ENCODE results near the gene CA11. TPM values are rescaled to one million over a fixed set of nuclear protein-coding genes. Genes with fewer than 3 reads are reported as not detected.

Gene CA11
- total RNA-seq, 2 experiments from 2014 or later, result 12.0 to 14.9 TPM

DNA sequence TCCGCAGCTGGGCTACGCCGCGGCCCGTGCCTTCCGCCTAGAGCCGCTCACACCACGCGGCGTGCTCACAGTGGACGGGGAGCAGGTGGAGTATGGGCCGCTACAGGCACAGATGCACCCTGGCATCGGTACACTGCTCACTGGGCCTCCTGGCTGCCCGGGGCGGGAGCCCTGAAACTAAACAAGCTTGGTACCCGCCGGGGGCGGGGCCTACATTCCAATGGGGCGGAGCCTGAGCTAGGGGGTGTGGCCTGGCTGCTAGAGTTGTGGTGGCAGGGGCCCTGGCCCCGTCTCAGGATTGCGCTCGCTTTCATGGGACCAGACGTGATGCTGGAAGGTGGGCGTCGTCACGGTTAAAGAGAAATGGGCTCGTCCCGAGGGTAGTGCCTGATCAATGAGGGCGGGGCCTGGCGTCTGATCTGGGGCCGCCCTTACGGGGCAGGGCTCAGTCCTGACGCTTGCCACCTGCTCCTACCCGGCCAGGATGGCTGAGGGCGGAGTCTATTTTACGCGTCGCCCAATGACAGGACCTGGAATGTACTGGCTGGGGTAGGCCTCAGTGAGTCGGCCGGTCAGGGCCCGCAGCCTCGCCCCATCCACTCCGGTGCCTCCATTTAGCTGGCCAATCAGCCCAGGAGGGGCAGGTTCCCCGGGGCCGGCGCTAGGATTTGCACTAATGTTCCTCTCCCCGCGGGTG lies 16.2 kb downstream of the CA11 start:
- Mint-ChIP-seq H3K36me3 (ENCODE audit: low read depth) (peaks cover 2% of the 10 kb centered on the region), H3K27me3 (ENCODE audit: low read depth) (no peaks in the 10 kb centered on the region), H3K27ac (no peak overlapping the region), H3K4me3 (no peak overlapping the region), H3K9me3 (no peaks in the 10 kb centered on the region), H3K4me1 (ENCODE audit: low read depth) (peaks cover 43% of the 10 kb centered on the region)
- no peak for DNase-seq
- intact Hi-C loops (cut with micrococcal nuclease), result no loop called here
- CTCF ChIA-PET, result no interaction called here

DNA sequence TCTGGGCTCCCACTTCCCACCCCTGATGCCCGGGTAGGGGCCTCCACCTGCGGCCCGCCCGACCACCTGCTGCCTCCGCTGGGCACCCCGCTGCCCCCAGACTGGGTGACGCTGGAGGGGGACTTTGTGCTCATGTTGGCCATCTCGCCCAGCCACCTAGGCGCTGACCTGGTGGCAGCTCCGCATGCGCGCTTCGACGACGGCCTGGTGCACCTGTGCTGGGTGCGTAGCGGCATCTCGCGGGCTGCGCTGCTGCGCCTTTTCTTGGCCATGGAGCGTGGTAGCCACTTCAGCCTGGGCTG lies 16.7 kb downstream of the CA11 start:
- Mint-ChIP-seq H3K36me3 (ENCODE audit: low read depth) (peaks cover 2% of the 10 kb centered on the region), H3K4me3 (no peak overlapping the region), H3K4me1 (ENCODE audit: low read depth) (peaks cover 43% of the 10 kb centered on the region), H3K9me3 (no peaks in the 10 kb centered on the region), H3K27me3 (ENCODE audit: low read depth) (no peaks in the 10 kb centered on the region), H3K27ac (no peak overlapping the region)
- intact Hi-C loops (cut with micrococcal nuclease), result no loop called here
- no peak for DNase-seq
- CTCF ChIA-PET, result no interaction called here

DNA sequence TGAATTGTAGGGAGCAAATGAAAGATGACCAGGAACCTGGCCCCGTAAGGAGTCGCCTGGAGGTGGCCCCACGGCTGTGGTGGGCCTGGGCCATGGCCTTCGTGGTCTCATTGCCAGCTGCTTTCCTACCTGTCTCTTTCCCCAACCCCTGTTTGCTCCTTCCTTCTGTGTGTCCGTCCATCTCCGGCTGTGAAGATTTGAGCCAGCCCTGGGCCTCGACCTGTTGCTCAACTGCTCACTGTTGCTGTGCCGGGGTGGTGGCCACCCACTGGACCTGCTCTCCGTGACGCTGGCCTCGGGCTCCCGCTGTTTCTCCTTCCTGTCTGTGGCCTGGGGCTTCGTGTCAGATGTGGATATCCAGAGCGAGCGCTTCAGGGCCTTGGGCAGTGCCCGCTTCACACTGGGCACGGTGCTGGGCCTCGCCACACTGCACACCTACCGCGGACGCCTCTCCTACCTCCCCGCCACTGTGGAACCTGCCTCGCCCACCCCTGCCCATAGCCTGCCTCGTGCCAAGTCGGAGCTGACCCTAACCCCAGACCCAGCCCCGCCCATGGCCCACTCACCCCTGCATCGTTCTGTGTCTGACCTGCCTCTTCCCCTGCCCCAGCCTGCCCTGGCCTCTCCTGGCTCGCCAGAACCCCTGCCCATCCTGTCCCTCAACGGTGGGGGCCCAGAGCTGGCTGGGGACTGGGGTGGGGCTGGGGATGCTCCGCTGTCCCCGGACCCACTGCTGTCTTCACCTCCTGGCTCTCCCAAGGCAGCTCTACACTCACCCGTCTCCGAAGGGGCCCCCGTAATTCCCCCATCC lies 17.3 kb downstream of the CA11 start:
- CTCF ChIA-PET, result interaction anchor here (0.6 kb wide), 1 partner anchor 220 kb away, joined by 4 read pairs; no protein-coding TSS in a partner anchor
- H3K4me3 Mint-ChIP-seq, result no peak overlapping the region
- H3K9me3 Mint-ChIP-seq, result no peaks in the 10 kb centered on the region
- intact Hi-C loops (cut with micrococcal nuclease), result no loop called here
- no peak for DNase-seq
- peaks cover 42% of the 10 kb centered on the region for H3K4me1 Mint-ChIP-seq (ENCODE audit: low read depth)
- H3K36me3 Mint-ChIP-seq (ENCODE audit: low read depth), result peaks cover 4% of the 10 kb centered on the region
- no peak overlapping the region for H3K27ac Mint-ChIP-seq
- H3K27me3 Mint-ChIP-seq (ENCODE audit: low read depth), result no peaks in the 10 kb centered on the region

DNA sequence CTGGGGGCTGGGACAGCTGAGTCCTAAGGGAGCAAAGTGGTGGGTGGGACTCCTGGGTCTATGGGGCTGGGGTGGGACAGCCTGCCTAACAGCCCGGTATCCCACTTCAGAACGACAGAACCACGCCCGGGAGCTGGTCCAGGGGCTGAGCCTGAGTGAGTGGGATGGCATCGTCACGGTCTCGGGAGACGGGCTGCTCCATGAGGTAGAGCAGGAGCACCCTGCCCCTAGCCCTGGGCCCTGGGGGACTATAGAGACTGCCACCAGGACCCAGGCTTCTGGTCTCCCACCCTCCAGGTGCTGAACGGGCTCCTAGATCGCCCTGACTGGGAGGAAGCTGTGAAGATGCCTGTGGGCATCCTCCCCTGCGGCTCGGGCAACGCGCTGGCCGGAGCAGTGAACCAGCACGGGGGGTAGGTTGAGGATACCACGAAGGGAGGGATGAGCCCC lies 18.1 kb downstream of the CA11 start:
- CTCF ChIA-PET, result interaction anchor here (0.6 kb wide), 1 partner anchor 221 kb away, joined by 4 read pairs; no protein-coding TSS in a partner anchor
- H3K9me3 Mint-ChIP-seq, result no peaks in the 10 kb centered on the region
- H3K36me3 Mint-ChIP-seq (ENCODE audit: low read depth), result peaks cover 9% of the 10 kb centered on the region

DNA sequence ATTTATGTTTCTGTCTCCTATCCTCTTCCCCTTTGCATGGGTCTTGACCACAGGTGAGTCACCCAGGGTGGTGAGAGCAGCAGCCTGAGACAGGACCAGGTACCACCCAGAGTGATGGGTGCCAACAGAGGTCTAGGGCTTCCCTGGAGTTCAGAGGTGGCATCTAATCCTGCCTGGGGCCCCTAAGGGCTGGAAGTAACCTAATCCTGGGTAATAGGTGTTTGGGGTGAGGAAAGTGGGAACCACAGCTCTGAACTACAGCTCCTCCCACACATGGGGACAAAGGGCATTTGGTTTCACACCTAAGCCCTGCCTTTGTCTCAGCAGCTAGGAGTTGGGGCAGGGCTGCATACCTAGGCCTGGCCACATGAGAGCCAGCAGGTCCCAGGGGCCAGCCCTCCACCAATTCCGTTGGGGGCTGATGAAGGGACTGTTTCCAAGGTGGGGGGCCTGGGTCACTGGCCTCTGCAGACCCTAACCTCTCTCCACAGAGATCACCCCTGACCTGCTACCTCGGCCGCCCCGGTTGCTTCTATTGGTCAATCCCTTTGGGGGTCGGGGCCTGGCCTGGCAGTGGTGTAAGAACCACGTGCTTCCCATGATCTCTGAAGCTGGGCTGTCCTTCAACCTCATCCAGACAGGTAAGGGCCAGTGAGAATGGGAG lies 18.7 kb downstream of the CA11 start:
- Mint-ChIP-seq H3K4me3 (no peak overlapping the region), H3K9me3 (no peaks in the 10 kb centered on the region), H3K27me3 (ENCODE audit: low read depth) (no peaks in the 10 kb centered on the region), H3K36me3 (ENCODE audit: low read depth) (peaks cover 11% of the 10 kb centered on the region), H3K4me1 (ENCODE audit: low read depth) (peaks cover 39% of the 10 kb centered on the region), H3K27ac (no peak overlapping the region)
- DNase-seq, result no peak
- intact Hi-C loops (cut with micrococcal nuclease), result no loop called here
- CTCF ChIA-PET, result no interaction called here

More for the DNA sequence above, 18.1 kb downstream of the CA11 start:
- no peak overlapping the region for H3K27ac Mint-ChIP-seq
- no peak for DNase-seq
- H3K4me3 Mint-ChIP-seq, result no peak overlapping the region
- no peaks in the 10 kb centered on the region for H3K27me3 Mint-ChIP-seq (ENCODE audit: low read depth)
- intact Hi-C loops (cut with micrococcal nuclease), result no loop called here
- peaks cover 39% of the 10 kb centered on the region for H3K4me1 Mint-ChIP-seq (ENCODE audit: low read depth)

DNA sequence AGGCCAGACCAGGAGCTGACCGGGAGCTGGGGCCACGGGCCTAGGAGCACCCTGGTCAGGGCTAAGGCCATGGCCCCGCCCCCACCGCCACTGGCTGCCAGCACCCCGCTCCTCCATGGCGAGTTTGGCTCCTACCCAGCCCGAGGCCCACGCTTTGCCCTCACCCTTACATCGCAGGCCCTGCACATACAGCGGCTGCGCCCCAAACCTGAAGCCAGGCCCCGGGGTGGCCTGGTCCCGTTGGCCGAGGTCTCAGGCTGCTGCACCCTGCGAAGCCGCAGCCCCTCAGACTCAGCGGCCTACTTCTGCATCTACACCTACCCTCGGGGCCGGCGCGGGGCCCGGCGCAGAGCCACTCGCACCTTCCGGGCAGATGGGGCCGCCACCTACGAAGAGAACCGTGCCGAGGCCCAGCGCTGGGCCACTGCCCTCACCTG lies 20.1 kb downstream of the CA11 start:
- peaks cover 43% of the 10 kb centered on the region for H3K4me1 Mint-ChIP-seq (ENCODE audit: low read depth)
- H3K9me3 Mint-ChIP-seq, result no peaks in the 10 kb centered on the region
- peaks cover 18% of the 10 kb centered on the region for H3K36me3 Mint-ChIP-seq (ENCODE audit: low read depth)
- intact Hi-C loops (cut with micrococcal nuclease), result no loop called here
- no peak overlapping the region for H3K4me3 Mint-ChIP-seq
- H3K27ac Mint-ChIP-seq, result no peak overlapping the region
- no peak for DNase-seq
- CTCF ChIA-PET, result no interaction called here
- no peaks in the 10 kb centered on the region for H3K27me3 Mint-ChIP-seq (ENCODE audit: low read depth)

DNA sequence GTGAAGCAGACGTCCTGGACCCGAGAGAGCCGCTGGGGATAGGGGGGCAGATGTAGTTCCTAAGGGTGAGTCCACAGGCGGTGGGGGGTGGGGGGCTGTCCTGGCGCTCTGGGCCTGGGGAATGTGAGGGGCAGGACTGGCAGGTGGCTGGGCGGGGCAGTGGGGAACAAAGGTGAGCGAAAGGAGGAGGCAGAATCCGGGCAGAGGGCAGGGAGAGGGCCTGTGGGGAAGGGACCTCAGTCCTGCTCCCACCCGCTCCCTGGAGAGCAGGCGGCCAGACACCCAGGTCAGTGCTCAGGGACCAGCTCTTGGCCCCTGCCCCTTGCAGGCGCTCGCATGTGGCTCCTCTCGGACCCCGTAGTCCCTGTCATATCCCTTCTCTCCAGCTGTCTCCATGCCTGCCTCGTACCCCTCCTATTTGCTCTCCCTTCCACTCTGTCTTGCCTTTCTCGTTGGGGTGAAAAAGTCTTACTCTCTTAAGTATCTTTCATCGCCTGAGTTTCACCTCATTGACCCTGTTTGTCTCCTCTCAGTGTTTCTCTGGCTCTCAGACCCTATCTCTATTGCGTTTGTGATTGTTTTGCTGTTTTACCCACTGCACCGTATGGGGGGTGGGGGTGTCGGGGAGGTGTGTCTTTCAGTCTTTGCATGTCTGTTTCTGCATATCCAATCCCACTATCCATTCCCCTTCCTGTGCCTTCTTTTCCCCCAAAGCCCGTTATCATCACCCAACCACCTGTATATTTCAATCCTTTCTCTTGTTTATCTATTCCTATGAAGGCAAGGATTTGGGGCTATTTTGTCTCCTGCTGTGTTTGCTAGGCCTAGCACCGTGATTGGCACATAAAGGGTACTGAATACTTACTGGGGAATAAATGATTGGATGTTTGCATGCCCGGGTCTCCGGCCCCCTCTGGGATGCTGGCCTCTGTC lies 20.9 kb downstream of the CA11 start:
- peak overlapping the region; percentile 95 for H3K27ac Mint-ChIP-seq
- H3K4me3 Mint-ChIP-seq, result peak overlapping the region; percentile 79
- H3K36me3 Mint-ChIP-seq (ENCODE audit: low read depth), result peaks cover 20% of the 10 kb centered on the region
- intact Hi-C loops (cut with micrococcal nuclease), result loop anchor here (1.0 kb wide), 1 partner anchor 12 kb away; the partner anchor contains the start of gene DBP
- H3K9me3 Mint-ChIP-seq, result no peaks in the 10 kb centered on the region
- DNase-seq, result no peak
- H3K4me1 Mint-ChIP-seq (ENCODE audit: low read depth), result peaks cover 43% of the 10 kb centered on the region
- CTCF ChIA-PET, result no interaction called here
- H3K27me3 Mint-ChIP-seq (ENCODE audit: low read depth), result no peaks in the 10 kb centered on the region

DNA sequence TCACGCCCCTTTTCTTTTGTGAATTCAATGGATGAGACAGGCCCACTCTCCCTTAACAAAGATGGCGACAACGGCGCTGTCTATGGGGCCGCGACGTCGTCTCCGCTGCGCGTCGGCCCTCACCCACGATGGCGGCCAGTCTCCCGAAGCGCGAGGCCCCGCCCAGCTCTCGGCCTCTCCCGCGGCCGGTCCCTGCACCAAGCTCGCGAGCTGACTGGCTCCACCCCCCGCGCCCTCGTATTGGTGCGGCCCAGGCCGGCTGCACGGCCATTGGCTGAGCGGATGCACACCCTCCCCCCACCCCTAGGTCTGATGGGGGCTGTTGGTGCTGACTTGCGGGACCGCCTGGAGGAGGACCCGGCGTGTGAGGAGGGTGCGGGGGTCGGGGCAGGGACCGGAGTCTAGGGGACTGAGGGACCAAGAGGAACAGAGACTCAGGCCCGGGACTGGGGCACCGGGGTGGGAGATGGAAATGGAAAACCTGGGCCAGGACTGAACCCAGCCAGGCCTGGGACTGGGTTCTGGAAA lies 21.9 kb downstream of the CA11 start:
- DNase-seq, result peak; percentile 98
- Mint-ChIP-seq H3K36me3 (ENCODE audit: low read depth) (peaks cover 25% of the 10 kb centered on the region), H3K27ac (peak overlapping the region; percentile 95), H3K4me1 (ENCODE audit: low read depth) (peaks cover 50% of the 10 kb centered on the region), H3K4me3 (peak overlapping the region; percentile 79), H3K9me3 (no peaks in the 10 kb centered on the region), H3K27me3 (ENCODE audit: low read depth) (no peaks in the 10 kb centered on the region)
- CTCF ChIA-PET, result interaction anchor here (1.0 kb wide), 1 partner anchor 35 kb away, joined by 3 read pairs; no protein-coding TSS in a partner anchor
- intact Hi-C loops (cut with micrococcal nuclease), result loop anchor here (1.0 kb wide), 1 partner anchor 13 kb away; the partner anchor contains the start of gene DBP

DNA sequence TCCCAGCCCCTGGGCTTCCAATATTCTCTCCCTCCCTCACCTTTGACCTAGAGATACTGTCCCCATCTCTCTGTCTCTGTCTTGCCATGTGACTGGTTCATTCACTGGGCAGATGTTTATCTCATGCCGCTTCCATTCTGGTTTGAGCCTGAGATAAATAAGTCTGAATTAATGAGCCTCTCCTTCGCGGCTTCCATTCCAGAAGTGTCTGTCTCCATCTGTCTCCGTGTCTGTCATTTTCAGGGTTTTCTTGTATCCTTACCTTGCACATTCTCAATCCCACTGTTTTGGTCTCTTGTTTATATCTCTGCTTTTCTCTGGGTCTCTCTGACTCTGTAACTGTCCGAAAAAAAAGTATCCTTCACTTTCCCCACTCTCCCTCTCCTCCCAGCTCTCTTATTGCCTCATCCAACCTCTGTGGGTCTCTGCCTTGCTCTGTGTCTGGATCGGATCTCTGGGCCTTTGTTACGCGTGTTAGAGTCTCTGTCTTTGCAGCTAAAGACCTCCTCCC lies 22.4 kb downstream of the CA11 start:
- intact Hi-C loops (cut with micrococcal nuclease), result loop anchor here (1.0 kb wide), 1 partner anchor 14 kb away; the partner anchor contains the start of gene DBP
- peaks cover 49% of the 10 kb centered on the region for H3K4me1 Mint-ChIP-seq (ENCODE audit: low read depth)
- no peak for DNase-seq
- CTCF ChIA-PET, result interaction anchor here (1.0 kb wide), 1 partner anchor 35 kb away, joined by 3 read pairs; no protein-coding TSS in a partner anchor
- peak overlapping the region; percentile 79 for H3K4me3 Mint-ChIP-seq
- no peaks in the 10 kb centered on the region for H3K9me3 Mint-ChIP-seq
- peak overlapping the region; percentile 95 for H3K27ac Mint-ChIP-seq
- peaks cover 27% of the 10 kb centered on the region for H3K36me3 Mint-ChIP-seq (ENCODE audit: low read depth)
- H3K27me3 Mint-ChIP-seq (ENCODE audit: low read depth), result no peaks in the 10 kb centered on the region

DNA sequence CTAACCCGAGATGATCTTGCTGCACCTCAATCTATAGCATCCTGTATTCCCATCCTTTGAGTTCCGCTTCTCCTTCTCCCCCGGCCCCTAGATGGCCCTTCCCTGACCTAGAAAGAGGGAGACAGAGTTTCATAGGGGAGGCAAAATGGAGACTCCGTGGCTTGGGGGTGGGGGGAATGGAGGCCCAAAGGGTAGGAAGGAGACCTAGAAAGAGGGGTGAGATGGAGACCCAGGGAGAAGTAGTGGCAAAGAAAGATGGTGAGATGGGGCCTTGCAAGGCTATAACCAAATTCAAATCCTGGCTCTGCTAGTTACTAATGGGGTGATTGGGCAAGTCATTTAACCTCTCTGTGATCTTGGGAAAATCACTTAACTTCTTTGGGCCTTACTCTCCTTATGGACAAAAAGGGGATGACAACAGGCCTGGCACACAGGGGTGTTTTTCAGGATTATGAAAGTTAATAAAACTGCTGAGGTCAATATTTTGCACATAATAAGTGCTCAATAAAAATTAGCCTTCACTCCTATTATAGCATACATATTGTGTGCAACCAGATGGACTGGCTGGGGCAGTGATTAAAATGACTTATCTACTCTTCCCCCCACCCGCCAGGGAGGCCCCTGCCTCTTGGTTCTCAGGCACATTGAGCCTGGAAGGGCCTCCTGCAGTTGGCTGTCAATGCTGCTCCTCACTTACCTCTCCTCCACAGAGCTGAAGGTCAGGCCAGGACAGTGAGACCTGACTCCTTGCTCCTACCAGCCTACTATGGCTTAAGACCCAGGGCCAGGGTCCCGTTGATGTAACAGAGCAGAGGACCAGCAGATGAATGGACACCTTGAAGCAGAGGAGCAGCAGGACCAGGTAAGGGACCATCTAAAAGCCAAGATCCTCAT lies 26.0 kb downstream of the CA11 start:
- DNase-seq, result no peak
- CTCF ChIA-PET, result interaction anchor here (1.0 kb wide), 1 partner anchor 30 kb away, joined by 4 read pairs; no protein-coding TSS in a partner anchor
- H3K4me1 Mint-ChIP-seq (ENCODE audit: low read depth), result peaks cover 60% of the 10 kb centered on the region

More for the DNA sequence above, 26.0 kb downstream of the CA11 start:
- Mint-ChIP-seq H3K27me3 (ENCODE audit: low read depth) (no peaks in the 10 kb centered on the region), H3K4me3 (peak overlapping the region; percentile 99), H3K9me3 (no peaks in the 10 kb centered on the region), H3K36me3 (ENCODE audit: low read depth) (peaks cover 60% of the 10 kb centered on the region), H3K27ac (peak overlapping the region; percentile 99)
- intact Hi-C loops (cut with micrococcal nuclease), result loop anchor here (1.0 to 2.0 kb wide), 5 partner anchors 17 to 299 kb away; partner anchors contain the start of genes CYTH2, DBP, GRWD1 and SYNGR4

Measured in activated naive CD4-positive, alpha-beta T cell treated with anti-CD3 and anti-CD28 coated beads for 36 hours (primary cell).